Endothelial cell of umbilical vein (primary cell): ENCODE data around the gene RAB20. TPM values are rescaled to one million over a fixed set of nuclear protein-coding genes. Genes with fewer than 3 reads are reported as not detected.

Experiments
- BruUV-seq: library from RNA; stranded (reverse); fragments of 400-500 nt; replicated peaks from 2 replicates; lab custom pipeline; 2021; lab: Mats Ljungman, UMichigan
- CTCF ChIA-PET: fragments of 300-600, 350-600 bp; sonication (Branson Sonifier 250); formaldehyde crosslinking; loops from one replicate; lab custom pipeline; 2021; ENCODE audit warnings: antibody characterized with exemption, inconsistent platforms; lab: Charles Lee
- POLR2A ChIA-PET: fragments of 300-600, 350-600 bp; sonication (Branson Sonifier 250); formaldehyde crosslinking; loops from one replicate; lab custom pipeline; 2021; ENCODE audit warnings: antibody characterized with exemption, inconsistent platforms; lab: Charles Lee
- DNase-seq: peaks from one replicate; pipeline ENCODE4 v3.0.0-alpha.2; 2011; ENCODE audit warnings: low read depth, low spot score
- FAIRE-seq: peaks from 2 replicates; lab custom pipeline; 2011; peaks lifted over from hg19 to GRCh38; lab: Jason Lieb, UNC
- H2AFZ ChIP-seq: 2 replicates; pipeline ENCODE4 v1.6.0; 2012; ENCODE audit warnings: low read depth, low read length, control low read depth, inconsistent platforms
- H3K27ac ChIP-seq: 2 replicates; pipeline ENCODE4 v1.5.1; 2011; ENCODE audit warnings: low read depth, mild to moderate bottlenecking, control low read depth, low read length, moderate library complexity; ENCODE audit not compliant: insufficient read depth
- H3K27me3 ChIP-seq, 2 experiments: 2 replicates each; pipeline versions ENCODE4 v1.6.0 to v1.6.1; 2011; ENCODE audit warnings: low read length in 2 of 2, mixed read lengths in 1 of 2; ENCODE audit not compliant: control insufficient read depth in 2 of 2, insufficient read depth in 2 of 2
- H3K36me3 ChIP-seq, 2 experiments: 2 replicates in 1 of 2; 3 replicates in 1 of 2; pipeline ENCODE4 v1.5.1; 2011; ENCODE audit warnings: low read length in 2 of 2, mild to moderate bottlenecking in 1 of 2, moderate library complexity in 1 of 2; ENCODE audit not compliant: control insufficient read depth in 2 of 2, insufficient read depth in 2 of 2; ENCODE audit errors: extremely low read depth in 1 of 2
- H3K4me1 ChIP-seq: 3 replicates; pipeline ENCODE4 v1.5.1; 2011; ENCODE audit warnings: mild to moderate bottlenecking, low read length; ENCODE audit not compliant: control insufficient read depth, insufficient read depth; ENCODE audit errors: extremely low read depth
- H3K4me2 ChIP-seq: 2 replicates; pipeline ENCODE4 v1.6.1; 2011; ENCODE audit warnings: low read length, control low read depth, mixed read lengths; ENCODE audit not compliant: insufficient read depth
- H3K4me3 ChIP-seq, 3 experiments: fragments of 200-600 bp in 1 of 3; sonication (generic), shearing (Covaris generic) in 1 of 3; replicated peaks in 1 of 3; 2 replicates each; pipeline ENCODE4 v1.5.1; 2011 to 2016; ENCODE audit warnings: control low read depth in 3 of 3, low read length in 3 of 3, mild to moderate bottlenecking in 2 of 3, inconsistent platforms in 1 of 3, low read depth in 1 of 3, moderate library complexity in 1 of 3; ENCODE audit not compliant: insufficient read depth in 1 of 3
- H3K79me2 ChIP-seq: 2 replicates; pipeline ENCODE4 v1.6.0; 2012; ENCODE audit warnings: low read length, inconsistent platforms; ENCODE audit not compliant: control insufficient read depth, insufficient read depth
- H3K9ac ChIP-seq: replicated peaks from 2 replicates; pipeline ENCODE3; 2011; ENCODE audit warnings: low read length, control low read depth; ENCODE audit not compliant: insufficient read depth; ENCODE audit errors: extremely low read depth
- H3K9me1 ChIP-seq: replicated peaks from 3 replicates; pipeline ENCODE4 v1.6.0; 2011; ENCODE audit warnings: mild to moderate bottlenecking, low read length; ENCODE audit not compliant: control insufficient read depth, insufficient read depth; ENCODE audit errors: extremely low read depth
- H3K9me3 ChIP-seq: replicated peaks from 2 replicates; pipeline ENCODE4 v1.5.1; 2012; ENCODE audit warnings: low read length, inconsistent platforms; ENCODE audit not compliant: control insufficient read depth, insufficient read depth
- H4K20me1 ChIP-seq: replicated peaks from 2 replicates; pipeline ENCODE3; 2011; ENCODE audit warnings: mild to moderate bottlenecking, low read length; ENCODE audit not compliant: control insufficient read depth, insufficient read depth; ENCODE audit errors: extremely low read depth
- CTCF ChIP-seq, 2 donors: IDR thresholded peaks; 1 replicate in 1 of 2; 2 replicates in 1 of 2; pipeline ENCODE4 v1.5.1; 2011; ENCODE audit warnings: low read length in 2 of 2, mild to moderate bottlenecking in 2 of 2, moderate library complexity in 2 of 2, control low read depth in 1 of 2, inconsistent platforms in 1 of 2, low read depth in 1 of 2; ENCODE audit not compliant: insufficient read depth in 1 of 2; ENCODE audit errors: extremely low read depth in 1 of 2
- EZH2 ChIP-seq: IDR thresholded peaks from 2 replicates; pipeline ENCODE4 v1.6.1; 2012; ENCODE audit warnings: borderline replicate concordance, low read depth, mild to moderate bottlenecking, moderate library complexity, low read length, inconsistent platforms; ENCODE audit not compliant: severe bottlenecking
- FOS ChIP-seq: IDR thresholded peaks from 2 replicates; pipeline ENCODE4 v1.6.1; 2011; ENCODE audit warnings: mild to moderate bottlenecking, low read length, moderate library complexity, borderline replicate concordance; ENCODE audit not compliant: insufficient read depth
- GATA2 ChIP-seq: IDR thresholded peaks from 2 replicates; pipeline ENCODE4 v1.7.0; 2011; ENCODE audit warnings: low read depth, mild to moderate bottlenecking, moderate library complexity, mixed read lengths, low read length; ENCODE audit not compliant: insufficient read length, insufficient read depth
- JUN ChIP-seq: IDR thresholded peaks from 2 replicates; pipeline ENCODE4 v1.6.1; 2011; ENCODE audit warnings: borderline replicate concordance, low read depth; ENCODE audit not compliant: insufficient read length, insufficient read depth
- MAX ChIP-seq: IDR thresholded peaks from 2 replicates; pipeline ENCODE4 v1.6.1; 2011; ENCODE audit not compliant: insufficient read depth, insufficient read length
- MYC ChIP-seq: IDR thresholded peaks from one replicate; pipeline ENCODE4 v1.6.1; 2011; ENCODE audit warnings: mild to moderate bottlenecking, low read depth, low read length
- POLR2A ChIP-seq: IDR thresholded peaks from 2 replicates; pipeline ENCODE4 v1.6.1; 2012; ENCODE audit warnings: low read depth, mild to moderate bottlenecking, control low read depth, low read length
- POLR2AphosphoS5 ChIP-seq: IDR thresholded peaks from 2 replicates; pipeline ENCODE4 v1.6.1; 2012; ENCODE audit warnings: low read depth, mild to moderate bottlenecking, control low read depth, low read length, moderate library complexity; ENCODE audit not compliant: insufficient read depth
- dilution Hi-C: fragments of 300-500 bp; cut with MboI; formaldehyde crosslinking; loops from one replicate; pipeline ENCODE4 v1.15.0; 2019; ENCODE audit warnings: low sequenced_read_pairs; ENCODE audit not compliant: extremely low pct_ligation_motif_present
- intact Hi-C: fragments of 100-400 bp; cut with micrococcal nuclease; formaldehyde crosslinking; loops from one replicate; pipeline ENCODE4 v1.10.0; 2022
- polyA plus RNA-seq, 4 experiments: library from polyadenylated mRNA; depleted of rRNA in 3 of 4; stranded (reverse) in 3 of 4; unstranded in 1 of 4; fragments of >200 nt; gene quantifications; 2 replicates each; pipeline versions ENCODE4 v1.2.1 to v1.2.3, GENCODE V29; 2011 to 2012; ENCODE audit warnings: missing spikeins in 1 of 4
- total RNA-seq: library from RNA; stranded (reverse); gene quantifications from 2 replicates; pipeline ENCODE4 v1.2.3, GENCODE V29; 2021

Gene RAB20
- total and polyA plus RNA-seq, 2 donors (not counting 3 experiments of a cell fraction or from before 2014, with no cell fraction given): 1.3 to 1.7 TPM

DNA sequence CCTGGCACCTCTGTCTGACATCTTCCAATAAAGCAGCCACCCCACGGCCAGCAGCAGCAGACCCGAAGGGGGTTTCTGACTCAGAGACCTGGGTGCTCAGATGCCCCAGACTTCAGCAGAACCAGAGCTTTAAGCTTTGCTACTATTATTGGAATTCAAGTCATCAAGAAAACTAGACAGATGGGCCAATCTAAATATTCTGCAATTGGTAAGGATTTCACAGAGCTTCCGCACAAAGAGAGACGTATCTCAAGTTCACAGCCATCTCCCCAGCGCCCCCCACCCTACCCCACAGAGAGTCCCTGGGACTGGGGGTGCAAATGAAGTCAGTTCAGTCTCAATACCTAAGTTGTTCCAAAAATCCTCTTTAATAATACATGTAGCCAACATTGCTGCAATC is 38.8 kb downstream of the RAB20 start:
- Histone ChIP-seq H3K27ac (no peak overlapping the region), H2AFZ (no peak overlapping the region), H3K79me2 (no peaks in the 10 kb centered on the region), H3K9me1 (no peaks in the 10 kb centered on the region), H3K4me2 (no peak overlapping the region), H3K36me3 (no peaks in the 10 kb centered on the region), H3K4me3 (no peak overlapping the region), H3K27me3 (no peaks in the 10 kb centered on the region), H3K9ac (no peak overlapping the region), H4K20me1 (no peaks in the 10 kb centered on the region), H3K4me1 (no peaks in the 10 kb centered on the region), H3K9me3 (no peaks in the 10 kb centered on the region)
- dilution Hi-C loops (no loop called here), intact Hi-C loops (no loop called here)
- DNase-seq (no peak), FAIRE-seq (no peak)
- BruUV-seq: no TSS peak
- no peak for TF ChIP-seq MAX
- TF ChIP-seq GATA2: no peak
- no peak for TF ChIP-seq CTCF (IDR thresholded peaks at IDR 0.05; ENCODE audit: extremely low read depth in 1 of 2, insufficient read depth in 1 of 2, low read depth in 1 of 2, low read length in 2 of 2)
- TF ChIP-seq POLR2AphosphoS5: no peak
- no peak for TF ChIP-seq FOS
- no peak for TF ChIP-seq MYC
- no peak for TF ChIP-seq JUN
- no peak for TF ChIP-seq EZH2
- no peak for TF ChIP-seq POLR2A
- POLR2A ChIA-PET: no interaction called here
- CTCF ChIA-PET: no interaction called here
